Suprapubic skin (tissue), 4 donors: ENCODE results near the gene COL15A1. TPM values are rescaled to one million over a fixed set of nuclear protein-coding genes. Genes with fewer than 3 reads are reported as not detected.

Experiments used
- DNase-seq, 2 donors: peaks; one replicate each; pipeline ENCODE4 v3.0.0-alpha.2; 2019; ENCODE audit warnings: low spot score in 2 of 2
- H3K27ac ChIP-seq: fragments of 200-600 bp; sonication (generic); one replicate; pipeline ENCODE4 v1.5.1; 2019
- H3K27me3 ChIP-seq: fragments of 200-600 bp; sonication (generic); one replicate; pipeline ENCODE4 v1.5.1; 2019
- H3K36me3 ChIP-seq: fragments of 200-600 bp; sonication (generic); one replicate; pipeline ENCODE4 v1.5.1; 2019
- H3K4me1 ChIP-seq: fragments of 200-600 bp; sonication (generic); one replicate; pipeline ENCODE4 v1.5.1; 2019
- H3K4me3 ChIP-seq: fragments of 200-600 bp; sonication (generic); one replicate; pipeline ENCODE4 v1.5.1; 2019; ENCODE audit warnings: mild to moderate bottlenecking
- H3K9me3 ChIP-seq: fragments of 200-600 bp; sonication (generic); one replicate; pipeline ENCODE4 v1.5.1; 2019
- EP300 ChIP-seq: sonication (generic); formaldehyde crosslinking; IDR thresholded peaks from one replicate; pipeline ENCODE4 v1.6.1; 2017; ENCODE audit warnings: antibody characterized with exemption
- POLR2A ChIP-seq, 2 donors: fragments of 450-650 bp; IDR thresholded peaks; one replicate each; pipeline ENCODE4 v1.6.1; 2017; ENCODE audit warnings: antibody characterized with exemption in 2 of 2, mild to moderate bottlenecking in 2 of 2, moderate library complexity in 2 of 2
- POLR2AphosphoS5 ChIP-seq, 3 donors: sonication (generic); formaldehyde crosslinking; IDR thresholded peaks; one replicate each; pipeline ENCODE4 v1.6.1; 2017; ENCODE audit warnings: antibody characterized with exemption in 3 of 3
- WGBS: methylation state at CpG from one replicate; pipeline ENCODE4 v1.1.5; 2018; 5-methylcytosine and 5-hydroxymethylcytosine counted together
- total RNA-seq, 4 donors: library from RNA; depleted of rRNA; stranded (reverse); fragments of >200 nt; gene quantifications; one replicate each; pipeline ENCODE4 v1.1.0, GENCODE V29; 2016
- TF ChIP-seq, protein P1 (sequence below), 2 donors: fragments of 200-600 bp in 1 of 2; fragments of 450-650 bp in 1 of 2; sonication (generic) in 1 of 2; IDR thresholded peaks; one replicate each; pipeline ENCODE4 v1.5.1; 2016 to 2019; ENCODE audit warnings: antibody characterized with exemption in 2 of 2, mild to moderate bottlenecking in 1 of 2, moderate library complexity in 1 of 2

COL15A1 gene
- total RNA-seq, 4 donors from 2014 or later = 8.0 to 15.0 (median 9.3) TPM

DNA sequence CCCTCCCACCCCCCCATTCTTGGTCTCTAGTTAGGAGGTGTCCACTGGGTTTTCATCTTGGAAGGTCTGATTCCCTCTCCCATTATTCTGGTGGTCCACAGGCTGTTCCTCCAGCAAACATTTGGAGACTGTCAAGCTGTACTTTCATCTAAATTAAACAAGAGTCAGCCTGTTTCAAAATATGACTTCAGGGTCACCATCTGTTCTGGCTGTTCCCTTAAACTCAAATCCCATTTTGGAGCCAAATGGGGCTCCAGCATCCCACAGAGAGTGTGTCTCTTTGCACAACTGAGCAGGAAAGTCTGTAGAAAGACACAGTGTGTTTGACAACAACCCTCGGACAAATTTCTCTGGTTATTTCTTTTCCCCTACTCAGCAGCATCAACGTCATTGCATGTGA, 20.5 kb downstream of the COL15A1 start:
- TF ChIP-seq, protein P1, sequence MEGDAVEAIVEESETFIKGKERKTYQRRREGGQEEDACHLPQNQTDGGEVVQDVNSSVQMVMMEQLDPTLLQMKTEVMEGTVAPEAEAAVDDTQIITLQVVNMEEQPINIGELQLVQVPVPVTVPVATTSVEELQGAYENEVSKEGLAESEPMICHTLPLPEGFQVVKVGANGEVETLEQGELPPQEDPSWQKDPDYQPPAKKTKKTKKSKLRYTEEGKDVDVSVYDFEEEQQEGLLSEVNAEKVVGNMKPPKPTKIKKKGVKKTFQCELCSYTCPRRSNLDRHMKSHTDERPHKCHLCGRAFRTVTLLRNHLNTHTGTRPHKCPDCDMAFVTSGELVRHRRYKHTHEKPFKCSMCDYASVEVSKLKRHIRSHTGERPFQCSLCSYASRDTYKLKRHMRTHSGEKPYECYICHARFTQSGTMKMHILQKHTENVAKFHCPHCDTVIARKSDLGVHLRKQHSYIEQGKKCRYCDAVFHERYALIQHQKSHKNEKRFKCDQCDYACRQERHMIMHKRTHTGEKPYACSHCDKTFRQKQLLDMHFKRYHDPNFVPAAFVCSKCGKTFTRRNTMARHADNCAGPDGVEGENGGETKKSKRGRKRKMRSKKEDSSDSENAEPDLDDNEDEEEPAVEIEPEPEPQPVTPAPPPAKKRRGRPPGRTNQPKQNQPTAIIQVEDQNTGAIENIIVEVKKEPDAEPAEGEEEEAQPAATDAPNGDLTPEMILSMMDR (IDR thresholded peaks at IDR 0.05) = no peak
- TF ChIP-seq EP300 (no peak), POLR2AphosphoS5 (IDR thresholded peaks at IDR 0.05) (no peak), POLR2A (IDR thresholded peaks at IDR 0.05) (no peak)
- DNase-seq = no peak

DNA sequence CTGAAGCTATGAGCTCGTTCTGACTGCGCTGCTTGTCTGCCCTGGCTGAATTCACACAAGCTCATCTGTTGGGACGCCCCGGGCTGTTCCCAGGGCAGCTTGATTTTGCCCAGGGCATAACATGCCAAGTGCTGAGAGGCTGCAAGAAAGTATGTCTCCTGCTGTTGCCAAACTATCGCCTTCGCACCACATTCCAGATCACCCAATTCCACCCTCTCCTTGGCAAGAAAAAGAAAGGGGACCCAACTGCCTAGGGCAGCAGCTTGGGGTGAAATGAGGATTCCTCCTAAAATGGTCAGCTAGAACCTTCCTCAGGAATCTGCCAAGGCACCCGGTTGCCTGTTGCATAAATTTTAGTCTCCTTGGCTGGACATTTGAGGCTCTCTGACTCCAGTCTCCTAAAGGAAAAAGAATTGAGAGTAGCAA, 21.2 kb downstream of the COL15A1 start:
- no peaks in the 10 kb centered on the region for H3K9me3 ChIP-seq
- H3K27me3 ChIP-seq = no peaks in the 10 kb centered on the region
- H3K36me3 ChIP-seq = no peaks in the 10 kb centered on the region
- DNase-seq = no peak
- H3K27ac ChIP-seq = no peak overlapping the region
- 67% methylated on average over 7 of the region's 7 CpGs for WGBS
- peaks cover 9% of the 10 kb centered on the region for H3K4me1 ChIP-seq
- H3K4me3 ChIP-seq = no peak overlapping the region
- no peak for TF ChIP-seq EP300
- no peak for TF ChIP-seq POLR2AphosphoS5 (IDR thresholded peaks at IDR 0.05)
- no peak for TF ChIP-seq POLR2A (IDR thresholded peaks at IDR 0.05)
- TF ChIP-seq, protein P1 (IDR thresholded peaks at IDR 0.05) = no peak

More for the DNA sequence above, 20.5 kb downstream of the COL15A1 start:
- Histone ChIP-seq H3K36me3 (no peaks in the 10 kb centered on the region), H3K4me3 (no peak overlapping the region), H3K27ac (no peak overlapping the region), H3K27me3 (no peaks in the 10 kb centered on the region), H3K4me1 (peaks cover 13% of the 10 kb centered on the region), H3K9me3 (no peaks in the 10 kb centered on the region)
- WGBS = 81% methylated on average over 2 of the region's 2 CpGs

DNA sequence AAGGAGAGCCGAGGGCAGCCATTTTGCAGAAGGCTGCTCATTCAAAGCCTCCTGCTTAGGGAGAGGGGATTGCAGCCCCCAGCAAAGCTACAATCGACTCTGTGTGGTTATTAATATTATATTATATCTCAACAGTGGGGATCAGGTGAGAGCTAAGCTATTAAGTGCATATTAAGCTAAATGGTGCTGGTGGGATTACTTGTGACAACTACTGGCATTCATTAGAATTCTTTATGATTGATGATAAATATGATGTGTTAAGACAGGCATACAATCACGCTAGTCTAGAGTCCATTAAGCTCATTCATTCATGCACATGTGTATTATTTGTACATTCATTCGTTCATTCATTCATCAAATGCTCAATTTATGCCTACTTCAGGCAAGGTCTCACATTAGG, 23.0 kb downstream of the COL15A1 start:
- DNase-seq = no peak
- H3K4me3 ChIP-seq = no peak overlapping the region
- peaks cover 17% of the 10 kb centered on the region for H3K4me1 ChIP-seq
- no peaks in the 10 kb centered on the region for H3K27me3 ChIP-seq
- no peak overlapping the region for H3K27ac ChIP-seq
- H3K36me3 ChIP-seq = no peaks in the 10 kb centered on the region
- TF ChIP-seq EP300 (no peak), POLR2A (IDR thresholded peaks at IDR 0.05) (no peak), POLR2AphosphoS5 (IDR thresholded peaks at IDR 0.05) (no peak)
- TF ChIP-seq, protein P1 (IDR thresholded peaks at IDR 0.05) = no peak
- H3K9me3 ChIP-seq = no peaks in the 10 kb centered on the region
- 84% methylated on average over 4 of the region's 4 CpGs for WGBS

DNA sequence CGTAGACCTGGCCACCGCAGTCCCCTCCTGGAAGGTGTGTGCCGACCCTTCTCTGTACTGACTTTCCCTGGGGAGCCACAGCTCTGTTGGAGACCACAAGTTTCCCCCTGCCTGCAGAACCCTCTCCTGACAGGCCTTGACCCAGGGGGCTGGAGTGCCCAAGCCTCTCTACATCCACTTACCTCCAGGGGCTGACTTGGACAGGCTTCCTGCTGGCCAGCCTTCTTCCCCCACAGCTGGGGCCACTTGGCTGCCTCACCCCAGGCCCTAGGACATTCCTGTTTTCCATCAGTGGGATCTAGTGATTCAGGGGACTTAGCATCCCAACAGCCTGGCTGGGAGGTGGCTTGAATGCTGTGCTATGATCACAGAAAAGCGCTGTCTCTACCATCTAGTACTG, 23.6 kb downstream of the COL15A1 start:
- DNase-seq = no peak
- 100% methylated on average over 1 of the region's 4 CpGs for WGBS
- H3K27ac ChIP-seq = no peak overlapping the region
- peaks cover 18% of the 10 kb centered on the region for H3K4me1 ChIP-seq
- H3K4me3 ChIP-seq = no peak overlapping the region
- H3K27me3 ChIP-seq = no peaks in the 10 kb centered on the region
- TF ChIP-seq, protein P1 (IDR thresholded peaks at IDR 0.05) = no peak
- no peak for TF ChIP-seq EP300
- no peak for TF ChIP-seq POLR2AphosphoS5 (IDR thresholded peaks at IDR 0.05)
- no peak for TF ChIP-seq POLR2A (IDR thresholded peaks at IDR 0.05)
- H3K36me3 ChIP-seq = no peaks in the 10 kb centered on the region
- H3K9me3 ChIP-seq = no peaks in the 10 kb centered on the region

DNA sequence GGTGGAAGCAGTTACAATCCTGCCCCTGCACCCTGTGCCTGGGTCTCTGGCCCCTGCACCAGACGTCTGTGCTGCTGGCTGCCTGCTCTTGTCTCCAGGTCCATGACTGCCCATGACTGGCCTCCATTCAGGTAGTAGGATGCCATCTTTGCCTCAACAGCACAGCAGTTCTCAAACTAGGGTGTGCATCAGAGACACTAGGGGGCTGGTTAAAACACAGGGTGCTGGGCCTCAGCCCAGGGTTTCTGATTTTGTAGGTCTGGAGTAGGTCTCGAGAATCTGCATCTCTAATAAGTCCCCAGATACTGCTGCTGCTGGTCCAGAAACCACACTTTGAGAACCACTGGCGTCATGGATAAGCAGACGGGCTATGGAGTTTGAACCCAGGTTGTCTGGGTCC, 24.0 kb downstream of the COL15A1 start:
- no peak for DNase-seq
- Histone ChIP-seq H3K27ac (no peak overlapping the region), H3K9me3 (no peaks in the 10 kb centered on the region), H3K4me1 (peaks cover 21% of the 10 kb centered on the region), H3K4me3 (no peak overlapping the region), H3K36me3 (no peaks in the 10 kb centered on the region), H3K27me3 (no peaks in the 10 kb centered on the region)
- TF ChIP-seq POLR2A (IDR thresholded peaks at IDR 0.05) = no peak
- TF ChIP-seq EP300 = no peak
- TF ChIP-seq, protein P1 (IDR thresholded peaks at IDR 0.05) = no peak
- no peak for TF ChIP-seq POLR2AphosphoS5 (IDR thresholded peaks at IDR 0.05)
- WGBS = 97% methylated on average over 4 of the region's 4 CpGs
